K562 (cell line): Measurements from ENCODE around the gene HCRTR1. TPM values are rescaled to one million over a fixed set of nuclear protein-coding genes. Genes with fewer than 3 reads are reported as not detected.

Experiments
- polyA plus RNA-seq, 8 experiments: library from polyadenylated mRNA; depleted of rRNA in 4 of 8; stranded (reverse) in 5 of 8; unstranded in 3 of 8; fragments of >200 nt; fragmentation: Nextera tagmentation in 2 of 8; fragmentation: Illumina TruSeq in 1 of 8; extraction: Ambion mirVana in 2 of 8; extraction: Trizol in 1 of 8; gene quantifications; 2 replicates each; pipeline versions ENCODE4 v1.2.1 to v1.2.3, GENCODE V29; 2011 to 2014; ENCODE audit warnings: inconsistent platforms in 1 of 8, missing spikeins in 1 of 8
- total RNA-seq, 7 experiments: library from RNA; depleted of rRNA in 6 of 7; stranded (reverse); fragments of >200 nt in 6 of 7; fragmentation: Illumina TruSeq in 2 of 7; extraction: Trizol in 2 of 7; gene quantifications; 2 replicates each; pipeline versions ENCODE4 v1.2.1 to v1.2.3, GENCODE V29; 2011 to 2021; ENCODE audit warnings: low replicate concordance in 1 of 7
- TF ChIP-seq, protein P1 (sequence below): fragments of 450-650 bp; IDR thresholded peaks from 2 replicates; pipeline ENCODE4 v1.6.1; 2016; ENCODE audit warnings: low read depth
- TF ChIP-seq, protein P2 (sequence below), 2 experiments: fragments of 200-800 bp in 1 of 2; sonication (Bioruptor generic) in 1 of 2; sonication (generic) in 1 of 2; formaldehyde crosslinking in 1 of 2; IDR thresholded peaks in 1 of 2; conservative IDR thresholded peaks in 1 of 2; 2 replicates each; pipeline versions ENCODE4 v1.5.0 to v1.6.1; 2016 to 2020; ENCODE audit warnings: missing compliant biosample characterization in 1 of 2, missing genetic modification characterization in 1 of 2, missing genetic modification reagents in 1 of 2

The HCRTR1 gene
- total and polyA plus RNA-seq, 9 of the 15 experiments (the other 6 are each of a cell fraction or from before 2014, with no cell fraction given) = not detected

DNA sequence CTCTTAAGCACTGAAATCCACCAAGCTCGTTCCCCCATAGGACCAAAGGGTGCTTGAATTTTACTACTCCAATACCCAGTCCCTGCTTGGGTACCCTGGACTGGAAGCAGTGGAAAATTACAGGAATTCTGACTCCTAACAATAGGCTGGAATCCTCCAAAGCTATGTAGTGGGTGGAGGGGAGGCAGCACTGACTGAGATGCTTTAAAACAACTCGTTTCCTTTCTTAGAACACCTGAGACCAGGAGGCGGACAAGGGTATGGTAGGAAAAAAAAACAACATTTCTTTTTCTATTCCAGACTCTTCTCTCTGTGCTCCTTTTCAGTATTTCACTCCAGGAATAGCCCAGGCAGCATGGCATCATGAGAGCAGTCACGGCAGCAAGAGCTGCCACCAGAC lies 24.9 kb downstream of the HCRTR1 start (continued):
- TF ChIP-seq, protein P1, sequence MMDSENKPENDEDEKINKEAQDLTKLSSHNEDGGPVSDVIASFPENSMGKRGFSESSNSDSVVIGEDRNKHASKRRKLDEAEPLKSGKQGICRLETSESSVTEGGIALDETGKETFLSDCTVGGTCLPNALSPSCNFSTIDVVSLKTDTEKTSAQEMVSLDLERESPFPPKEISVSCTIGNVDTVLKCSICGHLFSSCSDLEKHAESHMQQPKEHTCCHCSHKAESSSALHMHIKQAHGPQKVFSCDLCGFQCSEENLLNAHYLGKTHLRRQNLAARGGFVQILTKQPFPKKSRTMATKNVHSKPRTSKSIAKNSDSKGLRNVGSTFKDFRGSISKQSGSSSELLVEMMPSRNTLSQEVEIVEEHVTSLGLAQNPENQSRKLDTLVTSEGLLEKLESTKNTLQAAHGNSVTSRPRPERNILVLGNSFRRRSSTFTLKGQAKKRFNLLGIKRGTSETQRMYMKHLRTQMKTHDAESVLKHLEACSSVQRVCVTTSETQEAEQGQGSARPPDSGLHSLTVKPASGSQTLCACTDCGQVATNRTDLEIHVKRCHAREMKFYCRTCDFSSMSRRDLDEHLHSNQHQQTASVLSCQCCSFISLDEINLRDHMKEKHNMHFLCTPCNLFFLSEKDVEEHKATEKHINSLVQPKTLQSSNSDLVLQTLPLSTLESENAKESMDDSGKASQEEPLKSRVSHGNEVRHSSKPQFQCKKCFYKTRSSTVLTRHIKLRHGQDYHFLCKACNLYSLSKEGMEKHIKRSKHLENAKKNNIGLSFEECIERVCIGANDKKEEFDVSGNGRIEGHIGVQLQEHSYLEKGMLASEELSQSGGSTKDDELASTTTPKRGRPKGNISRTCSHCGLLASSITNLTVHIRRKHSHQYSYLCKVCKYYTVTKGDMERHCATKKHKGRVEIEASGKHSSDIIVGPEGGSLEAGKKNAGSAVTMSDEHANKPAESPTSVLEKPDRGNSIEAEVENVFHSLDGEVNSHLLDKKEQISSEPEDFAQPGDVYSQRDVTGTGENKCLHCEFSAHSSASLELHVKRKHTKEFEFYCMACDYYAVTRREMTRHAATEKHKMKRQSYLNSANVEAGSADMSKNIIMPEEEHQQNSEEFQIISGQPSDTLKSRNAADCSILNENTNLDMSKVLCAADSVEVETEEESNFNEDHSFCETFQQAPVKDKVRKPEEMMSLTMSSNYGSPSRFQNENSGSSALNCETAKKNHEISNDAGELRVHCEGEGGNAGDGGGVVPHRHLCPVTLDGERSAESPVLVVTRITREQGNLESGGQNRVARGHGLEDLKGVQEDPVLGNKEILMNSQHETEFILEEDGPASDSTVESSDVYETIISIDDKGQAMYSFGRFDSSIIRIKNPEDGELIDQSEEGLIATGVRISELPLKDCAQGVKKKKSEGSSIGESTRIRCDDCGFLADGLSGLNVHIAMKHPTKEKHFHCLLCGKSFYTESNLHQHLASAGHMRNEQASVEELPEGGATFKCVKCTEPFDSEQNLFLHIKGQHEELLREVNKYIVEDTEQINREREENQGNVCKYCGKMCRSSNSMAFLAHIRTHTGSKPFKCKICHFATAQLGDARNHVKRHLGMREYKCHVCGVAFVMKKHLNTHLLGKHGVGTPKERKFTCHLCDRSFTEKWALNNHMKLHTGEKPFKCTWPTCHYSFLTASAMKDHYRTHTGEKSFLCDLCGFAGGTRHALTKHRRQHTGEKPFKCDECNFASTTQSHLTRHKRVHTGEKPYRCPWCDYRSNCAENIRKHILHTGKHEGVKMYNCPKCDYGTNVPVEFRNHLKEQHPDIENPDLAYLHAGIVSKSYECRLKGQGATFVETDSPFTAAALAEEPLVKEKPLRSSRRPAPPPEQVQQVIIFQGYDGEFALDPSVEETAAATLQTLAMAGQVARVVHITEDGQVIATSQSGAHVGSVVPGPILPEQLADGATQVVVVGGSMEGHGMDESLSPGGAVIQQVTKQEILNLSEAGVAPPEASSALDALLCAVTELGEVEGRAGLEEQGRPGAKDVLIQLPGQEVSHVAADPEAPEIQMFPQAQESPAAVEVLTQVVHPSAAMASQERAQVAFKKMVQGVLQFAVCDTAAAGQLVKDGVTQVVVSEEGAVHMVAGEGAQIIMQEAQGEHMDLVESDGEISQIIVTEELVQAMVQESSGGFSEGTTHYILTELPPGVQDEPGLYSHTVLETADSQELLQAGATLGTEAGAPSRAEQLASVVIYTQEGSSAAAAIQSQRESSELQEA = no peak
- TF ChIP-seq, protein P2, sequence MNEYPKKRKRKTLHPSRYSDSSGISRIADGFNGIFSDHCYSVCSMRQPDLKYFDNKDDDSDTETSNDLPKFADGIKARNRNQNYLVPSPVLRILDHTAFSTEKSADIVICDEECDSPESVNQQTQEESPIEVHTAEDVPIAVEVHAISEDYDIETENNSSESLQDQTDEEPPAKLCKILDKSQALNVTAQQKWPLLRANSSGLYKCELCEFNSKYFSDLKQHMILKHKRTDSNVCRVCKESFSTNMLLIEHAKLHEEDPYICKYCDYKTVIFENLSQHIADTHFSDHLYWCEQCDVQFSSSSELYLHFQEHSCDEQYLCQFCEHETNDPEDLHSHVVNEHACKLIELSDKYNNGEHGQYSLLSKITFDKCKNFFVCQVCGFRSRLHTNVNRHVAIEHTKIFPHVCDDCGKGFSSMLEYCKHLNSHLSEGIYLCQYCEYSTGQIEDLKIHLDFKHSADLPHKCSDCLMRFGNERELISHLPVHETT (CRISPR knock-in tag; conservative IDR thresholded peaks at IDR 0.05 in 1 of 2, IDR thresholded peaks at IDR 0.05 in 1 of 2) = no peak
- TF ChIP-seq, all 486 proteins: peak for 0
